Aortic smooth muscle cell (primary cell): Measurements from ENCODE around the gene DPYSL4. TPM values are rescaled to one million over a fixed set of nuclear protein-coding genes. Genes with fewer than 3 reads are reported as not detected.

ENCODE experiments used
- total RNA-seq: library from RNA; depleted of rRNA; stranded (reverse); fragments of >200 nt; gene quantifications from 2 replicates; pipeline ENCODE4 v1.2.3, GENCODE V29; 2014

The DPYSL4 gene
- total RNA-seq: 2.6 and 4.6 TPM in 2 replicates

GRCh38 chr10:132186488-132187429, at the start of gene DPYSL4:
TSS of gene DPYSL4 (plus strand) at chr10:132186948. CDS start at chr10:132187064, 116 bp downstream.

Other genes starting within 250 kb of the DPYSL4 start
- 57.2 and 66.3 TPM in 2 replicates for gene BNIP3, start 205.0 kb upstream of the DPYSL4 start, total RNA-seq
- gene JAKMIP3, start 121.0 kb upstream of the DPYSL4 start, total RNA-seq: 0.06 and 0.13 TPM in 2 replicates
- 13.1 and 18.9 TPM in 2 replicates for gene STK32C, start 121.0 kb downstream of the DPYSL4 start, total RNA-seq
- gene LRRC27, start 145.2 kb downstream of the DPYSL4 start, total RNA-seq: 14.9 and 17.8 TPM in 2 replicates
- gene PWWP2B, start 210.3 kb downstream of the DPYSL4 start, total RNA-seq: 7.0 and 7.7 TPM in 2 replicates